SU-DHL-6 (cell line): ENCODE results near the gene WNT16.

Source experiments
- H2AFZ ChIP-seq: fragments of 200-600 bp; sonication (generic); 2 replicates; pipeline ENCODE4 v1.6.1; 2014; ENCODE audit warnings: low read depth, mild to moderate bottlenecking, moderate library complexity, mixed read lengths, antibody characterized with exemption, low read length; ENCODE audit not compliant: severe bottlenecking
- H3F3A ChIP-seq: fragments of 200-600 bp; shearing (Covaris generic); 2 replicates; pipeline ENCODE4 v1.6.0; 2016; ENCODE audit warnings: antibody characterized with exemption, mild to moderate bottlenecking; ENCODE audit not compliant: insufficient read depth
- H3K27ac ChIP-seq: fragments of 200-600 bp; sonication (generic); 2 replicates; pipeline ENCODE4 v1.5.1; 2016; ENCODE audit warnings: low read depth, mild to moderate bottlenecking, low read length, moderate library complexity, mixed read lengths
- H3K27me3 ChIP-seq: fragments of 200-600 bp; sonication (generic), shearing (Covaris generic); 2 replicates; pipeline ENCODE4 v1.6.0; 2014; ENCODE audit warnings: mild to moderate bottlenecking, low read length
- H3K36me3 ChIP-seq: fragments of 200-600 bp; sonication (generic); 2 replicates; pipeline ENCODE4 v1.6.1; 2014; ENCODE audit warnings: mild to moderate bottlenecking, low read length, mixed read lengths
- H3K4me2 ChIP-seq: fragments of 300-600, 200-600 bp; shearing (Covaris generic), sonication (generic); 2 replicates; pipeline ENCODE4 v1.6.0; 2014; ENCODE audit warnings: low read length, low read depth, mild to moderate bottlenecking; ENCODE audit not compliant: poor library complexity, severe bottlenecking
- H3K4me3 ChIP-seq: fragments of 200-600 bp; sonication (generic); 2 replicates; pipeline ENCODE4 v1.5.1; 2014; ENCODE audit warnings: antibody characterized with exemption, low read length, mild to moderate bottlenecking, mixed read lengths; ENCODE audit not compliant: insufficient read depth, poor library complexity, severe bottlenecking
- H3K79me2 ChIP-seq: fragments of 200-600 bp; sonication (generic); 2 replicates; pipeline ENCODE4 v1.6.1; 2014; ENCODE audit warnings: mild to moderate bottlenecking, low read length, moderate library complexity; ENCODE audit not compliant: insufficient read depth
- H3K9ac ChIP-seq: fragments of 200-600 bp; sonication (generic); 2 replicates; pipeline ENCODE4 v1.7.0; 2014; ENCODE audit warnings: mild to moderate bottlenecking, low read length
- H3K9me2 ChIP-seq: fragments of 200-600 bp; sonication (generic); replicated peaks from 2 replicates; pipeline ENCODE4 v1.6.1; 2014; ENCODE audit warnings: low read length; ENCODE audit not compliant: insufficient read depth
- H3K9me3 ChIP-seq: fragments of 200-600 bp; sonication (generic); 2 replicates; pipeline ENCODE4 v1.6.1; 2014; ENCODE audit warnings: low read length, mixed read lengths; ENCODE audit not compliant: insufficient read depth
- H4K20me1 ChIP-seq: fragments of 200-600 bp; sonication (generic); 2 replicates; pipeline ENCODE4 v1.6.1; 2014; ENCODE audit warnings: low read depth, mild to moderate bottlenecking, antibody characterized with exemption, low read length, moderate library complexity, mixed read lengths
- CTCF ChIP-seq: fragments of 200-600 bp; sonication (generic); IDR thresholded peaks from one replicate; pipeline ENCODE4 v1.5.1; 2017; ENCODE audit warnings: antibody characterized with exemption, mild to moderate bottlenecking, low read length, moderate library complexity; ENCODE audit not compliant: insufficient read depth, poor library complexity, severe bottlenecking
- EZH2phosphoT487 ChIP-seq: fragments of 200-600 bp; sonication (generic), shearing (Covaris generic); conservative IDR thresholded peaks from 2 replicates; pipeline ENCODE4 v1.6.1; 2018; ENCODE audit warnings: mild to moderate bottlenecking, antibody characterized with exemption, low read length, moderate library complexity, mixed read lengths

WNT16 gene

GRCh38 chr7:121373177-121373576 lies 44.4 kb downstream of the WNT16 start:
- Histone ChIP-seq H3K9ac (peak overlapping the region; percentile 13; the same call in 1 of the 2 replicates), H3K36me3 (peaks cover 28% of the 10 kb centered on the region), H3K27me3 (no peaks in the 10 kb centered on the region), H4K20me1 (no peaks in the 10 kb centered on the region), H3F3A (peaks cover 62% of the 10 kb centered on the region), H3K4me2 (peak overlapping the region; percentile 77), H3K9me2 (no peaks in the 10 kb centered on the region), H3K4me3 (peak overlapping the region; percentile 38), H3K27ac (peak overlapping the region; percentile 83), H3K79me2 (no peaks in the 10 kb centered on the region; the same call in 1 of the 2 replicates), H3K9me3 (peaks cover 6% of the 10 kb centered on the region; the same call in 1 of the 2 replicates), H2AFZ (no peak overlapping the region)
- TF ChIP-seq CTCF = no peak
- TF ChIP-seq EZH2phosphoT487 = no peak

GRCh38 chr7:121376979-121377378 lies 48.2 kb downstream of the WNT16 start:
- Histone ChIP-seq H3K27me3 (no peaks in the 10 kb centered on the region), H3K27ac (peak overlapping the region; percentile 83), H3K36me3 (peaks cover 34% of the 10 kb centered on the region), H4K20me1 (no peaks in the 10 kb centered on the region), H3K9me2 (no peaks in the 10 kb centered on the region), H3K9me3 (peaks cover 6% of the 10 kb centered on the region; the same call in 1 of the 2 replicates), H3K79me2 (0 out of 2 replicates have a peak, but pooled peaks cover 4% of the 10 kb centered on the region), H2AFZ (no peak overlapping the region), H3K9ac (no peak overlapping the region), H3F3A (peaks cover 43% of the 10 kb centered on the region), H3K4me3 (peak overlapping the region; percentile 9), H3K4me2 (peak overlapping the region; percentile 32)
- TF ChIP-seq EZH2phosphoT487 (no peak), CTCF (no peak)

GRCh38 chr7:121379930-121380329 lies 51.1 kb downstream of the WNT16 start:
- H3K9ac ChIP-seq = no peak overlapping the region
- H3K36me3 ChIP-seq = peaks cover 30% of the 10 kb centered on the region
- peaks cover 25% of the 10 kb centered on the region for H3F3A ChIP-seq
- H3K4me3 ChIP-seq = no peak overlapping the region
- H3K9me3 ChIP-seq = peaks cover 6% of the 10 kb centered on the region; the same call in 1 of the 2 replicates
- no peaks in the 10 kb centered on the region for H3K9me2 ChIP-seq
- H3K27me3 ChIP-seq = no peaks in the 10 kb centered on the region
- no peak overlapping the region for H3K4me2 ChIP-seq
- peaks cover 26% of the 10 kb centered on the region for H3K79me2 ChIP-seq
- no peak for TF ChIP-seq CTCF
- no peak for TF ChIP-seq EZH2phosphoT487
- no peaks in the 10 kb centered on the region for H4K20me1 ChIP-seq
- H2AFZ ChIP-seq = no peak overlapping the region
- H3K27ac ChIP-seq = peak overlapping the region; percentile 20; the same call in 1 of the 2 replicates
